HG03378 (cell line): Measurements from ENCODE around the gene COL26A1.
"Not testable (repeated sequence)": the region's sequence is repeated elsewhere in the genome, so short reads cannot be mapped to it uniquely, and the experiment has no call there.

ENCODE experiments used
- ATAC-seq: cut with Tn5 transposase; IDR thresholded peaks from one replicate; pipeline ENCODE4 v1.9.1; 2021; ENCODE audit warnings: mild to moderate bottlenecking, moderate library complexity; ENCODE audit not compliant: unreplicated experiment

The COL26A1 gene

DNA sequence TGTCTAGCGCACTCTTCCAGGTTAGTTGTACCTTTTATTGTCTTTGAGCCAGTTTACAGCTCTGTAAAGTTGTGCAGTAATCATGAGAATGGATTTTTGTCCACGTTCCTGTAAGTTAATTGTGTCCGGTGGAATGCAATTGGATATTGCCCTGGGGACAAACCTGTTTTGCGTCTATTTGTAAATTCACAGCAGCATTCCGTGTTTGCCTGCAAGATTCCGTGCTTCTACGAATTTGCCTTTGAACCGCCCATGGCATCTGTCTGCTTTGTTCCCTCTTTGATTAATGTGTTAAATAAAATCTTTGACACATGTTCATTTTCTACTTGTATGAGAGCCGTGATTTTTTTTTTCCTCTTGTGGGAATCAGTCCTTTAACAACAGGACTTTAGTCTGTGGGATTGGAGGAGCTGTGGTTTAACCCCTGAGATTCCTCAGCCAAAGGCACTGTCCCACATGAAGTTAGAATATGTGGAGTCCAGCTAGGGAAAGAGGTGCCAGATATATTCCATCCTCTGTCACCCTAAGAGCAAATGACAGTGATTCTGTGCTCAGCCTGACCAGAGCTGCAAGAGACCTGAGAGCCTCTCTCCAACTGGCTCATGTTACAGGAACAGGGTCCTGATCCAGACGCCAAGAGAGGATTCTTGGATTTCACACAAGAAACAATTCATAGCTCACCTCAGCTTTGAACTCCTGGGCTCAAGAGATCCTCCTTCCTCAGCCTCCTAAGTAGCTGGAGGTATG, 126.3 kb downstream of the COL26A1 start:
- ATAC-seq, result no peak

DNA sequence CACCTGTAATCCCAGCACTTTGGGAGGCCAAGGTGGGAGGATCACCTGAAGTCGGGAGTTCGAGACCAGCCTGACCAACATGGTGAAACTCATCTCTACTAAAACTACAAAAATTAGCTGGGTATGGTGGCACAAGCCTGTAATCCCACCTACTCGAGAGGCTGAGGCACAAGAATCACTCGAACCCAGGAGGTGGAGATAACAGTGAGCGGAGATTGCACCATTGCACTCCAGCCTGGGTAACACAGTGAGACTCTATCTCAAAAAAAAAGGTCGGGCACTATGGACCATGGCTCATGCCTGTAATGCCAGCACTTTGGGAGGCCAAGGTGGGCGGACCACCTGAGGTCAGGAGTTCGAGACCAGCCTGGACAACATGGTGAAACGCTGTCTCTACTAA, 127.8 kb downstream of the COL26A1 start:
- not testable (repeated sequence) for ATAC-seq

DNA sequence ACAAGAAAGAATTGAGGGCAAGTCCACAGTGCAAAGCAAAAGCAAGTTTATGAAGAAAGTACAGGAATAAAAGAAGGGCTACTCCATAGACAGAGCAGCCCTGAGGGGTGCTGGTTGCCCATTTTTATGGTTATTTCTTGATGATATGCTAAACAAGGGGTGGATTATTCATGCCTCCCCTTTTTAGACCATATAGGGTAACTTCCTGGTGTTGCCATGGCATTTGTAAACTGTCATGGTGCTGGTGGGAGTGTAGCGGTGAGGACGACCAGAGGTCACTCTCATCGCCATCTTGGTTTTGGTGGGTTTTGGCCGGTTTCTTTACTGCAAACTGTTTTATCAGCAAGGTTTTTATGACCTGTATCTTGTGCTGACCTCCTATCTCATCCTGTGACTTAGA, 128.8 kb downstream of the COL26A1 start:
- ATAC-seq, result not testable (repeated sequence)

DNA sequence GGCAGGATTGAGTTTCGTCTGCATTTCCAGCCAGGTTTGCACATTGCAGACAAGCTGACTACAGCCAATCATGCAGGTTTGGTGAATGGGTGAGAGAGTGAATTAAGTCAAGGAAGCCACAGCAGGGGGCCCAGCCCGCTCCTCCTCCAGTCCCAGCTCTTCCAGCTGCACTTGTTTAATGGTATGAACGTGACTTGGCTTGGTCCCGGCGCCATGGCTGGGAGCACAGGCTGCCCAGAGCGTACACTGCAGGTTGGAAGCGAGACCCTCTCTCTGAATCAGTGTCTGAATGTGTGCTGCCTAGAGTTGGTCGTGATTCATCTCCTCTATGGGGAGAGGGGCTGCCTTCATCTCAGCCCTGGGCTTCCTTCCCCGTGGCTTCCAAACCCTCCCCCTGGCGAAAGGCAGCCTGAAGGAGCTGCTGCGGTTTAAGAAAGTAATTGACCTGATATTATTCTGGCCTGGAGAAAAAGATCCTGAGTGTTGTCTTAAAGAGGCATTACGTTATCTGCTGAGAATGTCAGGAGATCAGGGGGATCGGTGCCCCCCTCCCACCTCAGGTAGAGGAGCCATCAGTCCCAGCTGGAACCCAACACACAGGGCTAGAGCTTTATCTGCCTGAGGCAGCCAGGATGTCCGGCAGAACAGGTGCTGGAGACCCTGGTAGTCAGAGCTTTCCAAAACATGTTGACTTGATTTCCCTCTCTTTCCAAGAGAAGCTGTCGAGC, 132.1 kb downstream of the COL26A1 start:
- no peak for ATAC-seq

DNA sequence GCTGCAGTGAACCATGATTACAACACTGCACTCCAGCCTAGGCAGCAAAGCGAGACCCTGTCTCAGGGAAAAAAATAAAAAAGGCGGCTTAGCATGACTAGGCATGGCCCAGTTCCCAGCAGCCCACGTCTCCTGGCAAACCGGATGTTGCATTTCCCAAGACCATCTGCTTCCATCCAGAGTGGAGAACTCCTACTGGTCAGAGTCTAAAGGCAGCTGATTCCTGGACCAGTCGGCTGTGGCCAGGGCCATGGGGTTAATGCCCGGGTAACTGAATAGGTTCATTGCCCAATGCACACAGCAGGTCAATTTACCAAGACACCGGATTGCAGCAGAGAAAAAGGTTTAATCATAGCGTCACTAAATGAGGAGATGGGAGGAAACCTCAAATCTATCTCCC, 133.3 kb downstream of the COL26A1 start:
- ATAC-seq, result no peak

DNA sequence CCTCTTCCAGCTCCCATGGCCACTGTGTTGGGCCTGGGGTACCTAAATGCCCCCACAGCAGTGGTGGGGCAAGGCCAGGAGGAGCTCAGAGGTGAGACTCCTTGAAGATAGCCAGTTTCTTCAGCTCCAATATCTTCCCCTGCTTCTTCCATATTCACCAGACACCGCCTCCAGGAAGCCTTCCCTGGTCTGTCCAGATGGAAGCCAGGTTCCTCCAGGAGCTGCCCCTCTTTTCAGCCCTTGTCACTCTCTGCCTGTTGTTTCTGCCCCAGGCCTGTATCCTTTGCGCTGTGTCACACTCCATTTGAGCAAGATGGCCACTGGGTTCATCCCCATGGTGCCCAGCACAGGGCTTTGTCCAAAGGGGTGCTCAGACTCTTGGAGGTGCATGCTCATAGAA, 138.7 kb downstream of the COL26A1 start:
- ATAC-seq, result no peak

DNA sequence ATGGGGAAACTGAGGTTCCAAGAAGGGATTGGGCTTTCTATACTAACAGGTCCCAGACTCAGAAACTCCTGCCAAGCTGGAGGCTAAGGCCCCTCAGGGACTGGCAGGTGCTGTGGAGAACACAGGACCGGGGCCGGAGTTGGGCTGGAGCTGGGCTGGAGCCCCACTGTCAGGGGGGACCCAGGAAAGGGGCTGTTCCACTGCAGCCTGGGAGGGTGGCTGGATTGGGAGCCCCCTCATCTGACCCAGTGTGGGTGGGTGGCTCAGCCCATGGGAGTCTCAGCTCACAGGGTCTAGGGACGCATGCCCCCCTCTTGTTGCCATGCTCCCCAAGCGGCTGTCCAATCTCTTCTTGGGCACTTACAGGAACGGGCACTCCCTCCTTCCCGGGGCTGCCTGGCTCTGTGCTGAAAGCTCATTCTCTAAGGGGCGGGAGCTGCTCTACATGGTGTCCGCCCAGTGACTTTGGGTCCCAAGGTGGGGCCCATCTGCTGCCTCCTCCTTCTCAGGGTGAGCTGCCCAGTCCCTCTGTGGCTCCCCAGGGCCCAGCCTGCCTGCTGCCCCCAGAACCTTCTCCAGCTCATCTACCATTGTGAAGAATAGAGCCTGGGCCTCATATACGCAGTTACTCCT, 139.9 kb downstream of the COL26A1 start:
- ATAC-seq, result no peak

DNA sequence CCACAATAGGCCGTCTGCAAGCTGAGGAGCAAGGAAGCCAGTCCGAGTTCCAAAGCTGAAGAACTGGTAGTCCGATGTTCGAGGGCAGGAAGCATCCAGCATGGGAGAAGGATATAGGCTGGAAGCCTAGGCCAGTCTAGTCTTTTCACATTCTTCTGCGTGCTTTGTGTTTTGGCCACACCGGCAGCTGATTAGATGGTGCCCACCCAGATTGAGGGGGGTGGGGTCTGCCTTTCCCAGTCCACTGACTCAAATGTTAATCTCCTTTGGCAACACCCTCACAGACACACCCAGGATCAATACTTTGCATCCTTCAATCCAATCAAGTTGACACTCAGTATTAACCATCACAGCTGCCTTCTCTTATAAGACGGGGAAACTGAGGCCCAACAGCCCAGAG, 142.8 kb downstream of the COL26A1 start:
- ATAC-seq, result not testable (repeated sequence)

DNA sequence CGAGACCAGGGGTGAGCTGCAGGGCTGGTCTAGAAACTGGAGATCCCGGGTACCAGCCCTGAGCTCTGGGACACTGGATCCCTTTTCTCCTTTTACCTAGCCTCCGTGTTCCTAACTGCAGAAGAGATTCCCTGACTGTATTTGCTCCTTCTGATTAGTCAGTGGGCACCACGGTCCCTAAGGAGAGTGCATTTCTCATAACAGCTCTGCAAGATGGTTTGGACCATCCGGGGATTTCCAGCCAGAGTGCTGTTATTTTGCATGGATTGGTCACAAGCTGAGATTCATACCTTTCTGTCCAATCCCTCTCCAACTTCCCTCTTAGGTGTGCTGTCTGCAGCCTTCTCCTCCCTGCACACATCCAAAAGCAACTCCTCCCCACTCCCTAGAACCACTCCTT, 143.9 kb downstream of the COL26A1 start:
- no peak for ATAC-seq

DNA sequence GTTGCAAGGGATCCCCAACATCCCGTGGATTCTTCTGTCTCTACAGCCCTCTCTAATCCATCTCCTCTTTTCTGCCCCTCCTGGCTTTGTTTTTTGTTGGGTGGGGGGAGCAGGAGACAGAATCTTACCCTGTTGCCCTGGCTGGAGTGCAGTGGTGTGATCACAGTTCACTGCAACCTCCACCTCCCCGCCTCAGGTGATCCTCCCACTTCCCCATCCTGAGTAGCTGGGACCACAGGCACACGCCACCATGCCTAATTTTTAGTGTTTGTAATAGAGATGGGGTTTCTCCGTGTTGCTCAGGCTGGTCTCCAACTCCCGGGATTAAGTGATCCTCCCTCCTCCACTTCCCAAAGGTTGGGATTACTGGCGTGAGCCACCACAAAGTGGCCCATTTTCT, 144.7 kb downstream of the COL26A1 start:
- ATAC-seq, result no peak

DNA sequence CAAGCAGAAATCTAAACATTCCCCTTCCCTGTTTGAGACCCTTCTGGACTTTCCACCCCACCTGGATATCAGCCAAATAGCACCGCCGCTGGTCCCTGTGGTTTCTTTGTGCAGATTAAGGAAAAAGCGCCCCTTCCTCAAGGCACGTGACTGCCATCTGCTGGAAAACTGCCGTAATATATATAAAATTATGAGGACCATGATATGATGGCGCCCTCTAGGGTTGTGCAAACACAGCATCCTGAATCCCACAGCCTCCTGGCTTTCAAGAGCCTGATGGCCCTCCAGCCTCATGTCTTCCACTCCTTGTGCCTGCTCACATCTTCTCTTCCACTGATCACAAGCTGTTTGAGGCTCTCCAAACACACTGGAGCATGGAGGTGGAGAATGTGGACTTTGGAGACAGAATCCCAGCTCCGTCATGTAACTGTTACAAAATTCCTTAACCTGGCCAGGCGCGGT, 145.1 kb downstream of the COL26A1 start:
- ATAC-seq, result no peak

DNA sequence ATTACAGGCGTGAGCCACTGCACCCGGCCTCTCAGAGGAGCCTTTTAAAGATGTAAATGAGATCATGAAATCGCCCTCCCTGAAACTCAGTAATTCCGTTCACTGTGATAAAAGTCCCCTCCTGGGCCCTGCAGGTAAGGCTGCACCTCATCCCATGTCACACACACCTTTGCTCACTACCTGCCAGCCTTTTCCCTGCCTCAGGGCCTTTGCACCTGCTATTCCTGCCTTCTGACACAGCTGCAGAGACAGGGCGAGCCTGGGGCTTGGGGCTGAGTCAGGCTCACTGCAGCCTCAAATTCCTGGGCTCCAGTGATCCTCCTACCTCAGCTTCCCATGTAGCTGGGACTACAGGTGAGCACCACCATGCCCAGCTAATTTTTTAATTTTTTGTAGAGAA, 147.6 kb downstream of the COL26A1 start:
- no peak for ATAC-seq

DNA sequence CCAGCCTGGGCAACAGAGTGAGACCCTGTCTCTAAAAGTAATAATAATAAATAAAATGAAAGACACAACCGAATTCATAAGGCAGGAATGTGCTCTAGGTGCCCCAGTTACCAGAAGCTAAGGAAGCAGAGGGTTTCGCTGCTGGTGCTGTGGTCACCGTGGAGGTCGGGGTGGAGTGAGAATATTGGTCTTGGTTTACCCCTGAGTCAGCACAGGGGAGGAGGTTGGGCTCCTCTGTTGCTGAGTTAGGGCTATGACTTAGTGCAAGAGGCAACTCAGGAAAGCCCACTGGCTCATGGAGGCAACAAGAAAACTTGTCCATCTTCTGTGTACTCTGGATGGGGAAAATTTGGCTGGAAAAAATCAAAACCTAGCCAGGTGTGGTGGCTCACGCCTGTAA, 149.3 kb downstream of the COL26A1 start:
- ATAC-seq, result no peak

DNA sequence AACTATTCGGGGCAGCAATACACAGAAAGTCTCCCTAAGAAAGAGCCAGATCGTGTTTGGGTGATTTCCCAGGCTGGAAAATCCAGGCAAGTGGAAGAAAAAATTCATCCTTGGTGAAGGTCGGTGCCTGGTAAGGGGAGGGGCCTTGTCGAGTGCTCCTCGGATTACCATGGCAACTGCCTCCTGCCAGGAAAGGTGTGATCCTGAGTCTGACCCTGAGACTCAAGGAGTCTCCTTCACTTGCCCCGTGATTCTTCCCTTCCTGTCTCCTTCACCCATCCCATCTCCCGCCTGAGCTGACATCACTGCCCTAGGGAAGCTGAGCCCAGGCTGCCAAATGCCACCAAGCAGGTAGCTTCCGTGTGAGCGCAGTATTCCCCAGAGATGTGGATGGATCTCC, 154.2 kb downstream of the COL26A1 start:
- ATAC-seq, result no peak

DNA sequence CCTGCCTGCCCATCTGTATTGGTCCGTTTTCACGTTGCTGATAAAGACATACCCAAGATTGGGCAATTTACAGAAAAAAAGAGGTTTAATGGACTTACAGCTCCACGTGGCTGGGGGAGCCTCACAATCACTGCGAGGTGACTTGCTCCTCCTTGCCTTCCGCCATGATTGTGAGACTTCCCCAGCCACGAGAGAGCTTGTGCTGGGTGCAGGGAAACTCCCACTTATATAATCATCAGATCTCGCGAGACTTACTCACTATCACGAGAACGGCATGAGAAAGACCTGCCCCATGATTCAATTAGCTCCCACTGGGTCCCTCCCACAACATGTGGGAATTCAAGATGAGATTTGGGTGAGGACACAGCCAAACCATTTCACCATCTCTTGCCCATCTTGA, 154.6 kb downstream of the COL26A1 start:
- no peak for ATAC-seq

DNA sequence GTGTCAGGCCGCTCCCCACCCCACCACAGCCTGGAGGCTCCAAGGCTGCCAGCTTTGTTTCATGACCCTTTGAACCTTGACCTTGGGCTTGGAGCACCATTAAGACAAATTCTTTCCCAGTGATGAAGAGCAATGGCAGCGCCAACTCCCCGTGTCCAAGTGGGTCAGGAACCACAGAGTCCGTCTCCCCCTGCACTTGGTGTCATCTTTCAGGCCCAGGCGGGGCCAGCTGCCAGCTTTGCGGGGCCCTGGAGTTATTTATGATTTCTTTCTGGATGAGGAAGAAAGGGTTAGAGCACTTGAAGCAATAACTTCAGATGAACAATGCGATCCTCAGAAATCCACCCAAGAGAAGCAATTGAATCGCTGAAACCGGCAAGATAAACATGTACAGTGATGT, 155.7 kb downstream of the COL26A1 start:
- ATAC-seq, result no peak

DNA sequence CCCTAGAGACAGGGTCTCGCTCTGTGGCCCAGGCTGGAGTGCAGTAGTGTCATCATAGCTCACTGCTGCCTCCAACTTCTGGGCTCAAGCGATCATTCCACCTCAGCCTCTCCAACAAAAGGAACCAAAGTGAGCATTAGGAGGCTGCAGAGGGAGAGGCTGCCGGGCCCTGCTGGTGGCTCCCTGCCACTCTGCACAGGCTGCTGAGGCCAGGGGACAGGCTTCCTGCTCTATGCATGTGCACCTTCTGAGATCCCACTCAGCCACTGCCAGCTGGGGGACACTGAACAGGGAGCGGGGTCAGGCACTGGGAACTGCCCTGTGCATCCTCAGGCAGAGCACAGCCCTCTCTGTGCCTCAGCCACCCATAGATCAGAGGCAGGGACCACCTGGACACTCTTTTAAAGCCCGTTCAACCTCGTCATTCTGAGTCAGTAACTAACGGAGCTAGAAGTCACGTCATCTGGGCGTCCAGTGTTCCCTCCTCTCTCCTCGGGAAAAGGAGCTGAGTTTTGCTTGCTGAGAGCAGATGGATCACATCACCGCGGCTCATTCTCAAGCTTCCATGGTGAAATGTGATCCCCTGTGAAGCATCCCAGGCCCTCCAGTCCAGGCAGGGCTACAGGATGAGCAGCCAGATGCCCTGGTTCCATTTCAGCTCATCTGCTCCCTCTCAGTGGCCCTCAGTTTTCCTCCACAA, 156.8 kb downstream of the COL26A1 start:
- no peak for ATAC-seq

DNA sequence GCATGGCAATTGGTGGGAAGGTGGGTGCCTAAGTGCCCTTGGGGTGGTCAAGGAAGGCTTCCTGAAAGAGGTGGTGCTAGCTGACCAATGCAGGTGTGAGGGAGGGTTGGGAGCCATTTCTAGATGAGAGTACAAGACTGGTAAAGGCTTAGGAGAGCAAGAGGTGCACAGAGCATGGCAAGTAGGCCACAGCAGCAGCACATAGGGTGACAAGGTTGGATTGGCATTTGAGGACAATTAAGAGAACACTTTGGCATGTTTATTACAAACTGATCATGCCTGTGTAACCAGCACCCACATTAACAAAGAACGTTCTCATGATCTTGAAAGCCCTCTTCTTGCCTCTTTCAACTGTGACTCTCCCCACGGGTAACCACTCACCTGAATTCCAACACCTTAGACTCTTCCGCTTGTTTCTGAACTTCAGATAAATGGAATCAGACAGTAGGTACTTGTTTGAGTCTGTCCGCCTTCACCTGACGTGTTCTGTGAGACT, 158.8 kb downstream of the COL26A1 start:
- no peak for ATAC-seq

DNA sequence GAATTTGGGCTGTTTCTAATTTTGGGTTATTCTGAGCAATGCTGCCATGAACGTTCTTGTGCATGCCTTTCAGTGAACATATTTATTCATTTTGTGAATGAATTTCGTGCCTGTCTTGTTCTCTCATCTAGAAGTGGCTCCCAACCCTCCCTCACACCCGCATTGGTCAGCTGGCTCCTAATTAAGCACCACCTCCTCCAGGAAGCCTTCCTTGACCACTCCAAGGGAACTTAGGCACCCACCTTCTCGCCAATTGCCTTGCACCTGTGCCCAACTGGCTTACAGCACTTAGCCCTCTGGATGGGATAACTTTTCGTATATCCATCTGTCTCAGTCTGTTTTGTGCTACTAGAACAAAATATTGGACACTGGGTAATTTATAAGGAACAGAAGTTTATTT, 159.3 kb downstream of the COL26A1 start:
- no peak for ATAC-seq

DNA sequence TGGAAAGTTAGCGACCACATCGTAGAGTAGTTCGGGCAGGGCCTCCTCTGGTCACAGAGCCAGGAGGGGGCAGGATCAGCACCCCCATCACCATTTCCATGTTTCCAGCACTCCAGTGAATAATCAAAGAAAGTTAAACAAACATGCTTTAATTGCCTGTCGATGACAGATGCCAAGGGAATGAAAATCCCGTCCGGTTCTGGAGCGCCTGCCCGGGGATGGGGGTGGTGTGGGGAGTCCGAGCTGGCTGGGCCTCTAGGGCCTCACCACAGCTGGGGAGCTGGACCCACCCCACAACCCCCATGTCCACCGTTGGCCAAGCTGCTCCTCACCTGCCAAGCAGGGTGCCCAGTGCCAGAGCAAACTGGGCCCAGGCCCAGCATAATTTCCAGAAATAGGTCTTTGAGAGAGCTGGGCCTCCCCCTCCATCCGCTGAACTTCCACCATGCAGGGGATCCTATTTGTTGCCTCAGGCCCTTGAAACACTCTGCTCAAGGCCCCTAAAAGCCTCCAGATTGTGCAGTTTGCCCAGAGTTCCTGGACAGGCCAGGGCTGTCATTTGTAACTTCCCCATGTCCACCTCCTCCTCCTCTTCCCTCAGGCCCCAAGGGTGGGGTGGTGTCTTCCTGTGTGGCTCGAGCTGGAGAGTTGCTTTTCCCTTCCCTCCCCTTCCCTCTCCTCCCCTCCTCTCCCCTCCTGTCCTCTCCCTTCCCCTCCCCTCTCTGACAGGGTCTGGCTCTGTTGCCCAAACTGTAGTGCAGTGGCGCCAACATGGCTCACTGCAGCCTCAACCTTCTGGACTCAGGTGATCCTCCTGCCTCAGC, 165.4 kb downstream of the COL26A1 start:
- no peak for ATAC-seq
